Activated T-helper 9 cell treated with anti-CD3 and anti-CD28 coated beads, Interleukin-2, amount 50 U/mL, for 16 hours (primary cell): Measurements from ENCODE around the gene DCUN1D2.
"Not testable (repeated sequence)": the region's sequence is repeated elsewhere in the genome, so short reads cannot be mapped to it uniquely, and the experiment has no call there.

Experiments used
- DNase-seq: peaks from one replicate; pipeline ENCODE4 v3.0.0-alpha.2; 2020; ENCODE audit warnings: low read depth

DCUN1D2 gene

GRCh38 chr13:113489549-113490495 lies 689 bp downstream of the DCUN1D2 start:
- DNase-seq = peak; percentile 12

- no peak for DNase-seq
Measured at GRCh38 chr13:113489171-113489548, 1.4 kb downstream of the DCUN1D2 start.

GRCh38 chr13:113488283-113488682 lies 2.2 kb downstream of the DCUN1D2 start:
- no peak for DNase-seq

GRCh38 chr13:113486698-113487097 lies 3.8 kb downstream of the DCUN1D2 start:
- no peak for DNase-seq

- DNase-seq = no peak
Measured at GRCh38 chr13:113485545-113485944, 5.0 kb downstream of the DCUN1D2 start.

DNA sequence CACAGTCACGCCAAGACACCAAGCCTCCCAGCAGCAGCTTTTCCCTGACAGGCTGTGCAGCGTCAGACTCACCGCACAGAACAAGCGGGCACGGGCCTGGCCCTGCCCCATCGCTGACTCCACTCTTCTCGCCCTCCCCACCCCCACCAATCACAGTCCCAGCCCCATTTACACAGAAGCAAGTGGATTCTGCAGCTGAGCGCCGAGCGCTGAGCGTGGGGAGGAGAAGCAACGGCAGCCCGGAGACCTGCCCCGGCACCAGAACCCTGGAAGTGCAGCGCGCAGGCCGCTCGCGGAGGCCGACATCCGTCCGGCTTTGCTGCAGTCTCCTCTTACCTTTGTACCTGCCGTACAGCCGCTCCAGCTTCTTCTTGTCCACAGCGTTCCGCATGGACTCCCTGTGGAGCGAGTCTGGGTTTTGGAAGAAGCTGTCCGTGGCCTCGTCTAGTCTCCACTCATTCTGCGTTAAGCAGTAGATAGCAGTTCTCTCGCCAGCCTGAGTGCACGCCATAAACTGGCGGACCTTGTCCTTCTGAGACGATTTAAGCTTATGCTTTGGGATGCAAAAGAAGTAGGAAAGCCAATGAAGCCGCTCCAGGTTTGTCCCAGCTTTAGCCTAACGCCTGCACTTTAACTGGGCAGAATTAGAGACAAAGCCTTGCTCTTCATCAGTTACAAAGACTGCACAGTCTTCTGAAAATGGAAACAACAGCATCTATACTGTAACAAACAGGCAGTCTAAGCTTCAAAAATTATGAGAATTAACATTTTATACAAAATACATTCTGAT lies 6.8 kb downstream of the DCUN1D2 start:
- DNase-seq = no peak

- no peak for DNase-seq
Measured at GRCh38 chr13:113483081-113483480, 7.4 kb downstream of the DCUN1D2 start.

- DNase-seq = no peak
Measured at GRCh38 chr13:113479179-113479578, 11.3 kb downstream of the DCUN1D2 start.

- DNase-seq = no peak
Measured at GRCh38 chr13:113477724-113478123, 12.8 kb downstream of the DCUN1D2 start.

GRCh38 chr13:113476811-113477210 lies 13.7 kb downstream of the DCUN1D2 start:
- DNase-seq = no peak

GRCh38 chr13:113475911-113476310 lies 14.6 kb downstream of the DCUN1D2 start:
- no peak for DNase-seq

- no peak for DNase-seq
Measured at GRCh38 chr13:113475280-113475679, 15.2 kb downstream of the DCUN1D2 start.

GRCh38 chr13:113474179-113474578 lies 16.3 kb downstream of the DCUN1D2 start:
- no peak for DNase-seq

DNA sequence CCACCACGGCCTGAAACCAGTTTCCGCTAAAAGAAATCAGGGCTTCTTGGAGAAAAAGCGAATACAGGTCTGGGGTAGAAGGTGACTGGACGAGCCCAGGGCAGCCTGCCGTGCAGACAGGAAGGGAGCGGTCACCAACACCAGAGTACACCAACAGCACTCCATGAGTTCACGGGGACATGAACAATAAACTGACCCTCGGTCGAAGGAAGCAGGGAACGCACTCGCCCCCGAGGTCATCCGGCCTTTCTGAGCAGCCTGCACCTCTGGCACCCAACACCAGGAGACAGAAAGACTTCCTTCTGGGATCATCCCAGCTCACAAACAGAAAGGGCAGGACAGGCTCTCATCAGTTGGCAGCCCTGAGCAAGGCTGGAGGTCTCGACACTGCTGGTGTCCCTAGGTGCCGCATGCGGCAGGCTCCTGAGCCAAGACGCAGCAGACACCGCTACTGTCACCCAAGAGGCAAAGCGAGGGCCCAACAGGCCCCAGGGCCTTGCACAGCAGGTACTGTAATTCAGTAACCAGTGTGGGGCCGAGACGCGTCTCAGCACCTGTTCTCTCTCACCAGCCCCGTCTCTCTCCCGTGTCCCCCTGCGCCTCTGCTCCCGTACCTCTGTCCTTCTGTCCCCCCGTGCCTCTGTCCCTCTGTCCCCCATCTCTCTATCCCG lies 18.0 kb downstream of the DCUN1D2 start:
- no peak for DNase-seq

DNA sequence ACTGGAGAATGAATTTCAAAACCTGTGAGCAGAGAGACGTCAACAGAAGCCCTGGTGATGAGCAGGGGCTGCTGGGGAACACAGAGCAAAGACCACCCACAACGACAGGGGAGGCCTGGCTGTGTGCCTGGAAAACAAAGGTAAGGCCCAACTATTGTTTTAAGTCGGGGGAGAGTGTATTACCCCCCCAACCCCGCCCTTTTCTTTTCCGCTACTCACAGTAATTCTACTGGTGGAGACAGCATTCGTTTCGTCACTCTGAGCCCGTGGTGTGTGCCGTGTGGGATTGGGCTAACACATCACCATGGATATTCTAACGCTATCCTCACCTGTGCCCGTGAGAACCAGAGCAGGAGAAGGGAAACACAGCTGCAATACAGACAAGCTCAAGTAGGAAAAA lies 18.7 kb downstream of the DCUN1D2 start:
- no peak for DNase-seq

GRCh38 chr13:113470635-113471163 lies 19.8 kb downstream of the DCUN1D2 start:
- DNase-seq = not testable (repeated sequence)

DNA sequence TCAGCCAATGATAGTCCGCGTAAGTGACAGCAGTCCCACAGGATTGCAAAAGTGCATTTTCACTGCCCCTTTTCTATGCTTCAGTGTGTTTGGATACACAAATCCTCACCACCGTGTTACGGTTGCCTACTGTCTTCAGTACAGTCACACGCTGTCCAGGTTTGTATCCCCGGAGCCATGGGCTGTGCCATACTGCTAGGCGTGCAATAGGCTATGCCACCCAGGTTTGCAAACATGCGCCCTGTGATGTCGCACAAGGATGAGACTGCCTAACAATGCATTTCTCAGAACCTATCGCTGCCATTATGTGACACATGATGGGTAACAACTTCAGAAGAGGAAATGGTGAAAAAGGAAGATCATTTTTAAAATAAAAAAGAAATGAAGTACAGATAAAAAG lies 20.4 kb downstream of the DCUN1D2 start:
- no peak for DNase-seq

DNA sequence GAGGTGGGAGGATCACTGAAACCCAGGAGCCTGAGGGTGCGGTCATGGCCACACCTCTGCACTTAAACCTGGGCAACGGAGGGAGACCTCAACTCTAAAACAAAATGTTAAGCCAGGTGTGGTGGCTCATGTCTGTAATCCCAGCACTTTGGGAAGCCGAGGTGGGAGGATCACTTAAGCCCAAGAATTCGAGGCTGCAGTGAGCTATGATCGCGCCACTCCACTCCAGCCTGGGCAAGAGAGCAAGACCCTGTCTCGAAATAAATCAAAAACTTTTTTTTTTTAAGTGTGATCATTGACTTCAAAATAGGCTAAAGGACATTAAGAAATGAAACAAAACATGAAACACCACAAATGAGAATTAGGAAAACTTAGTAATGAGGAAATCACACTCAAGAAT lies 20.9 kb downstream of the DCUN1D2 start:
- no peak for DNase-seq

DNA sequence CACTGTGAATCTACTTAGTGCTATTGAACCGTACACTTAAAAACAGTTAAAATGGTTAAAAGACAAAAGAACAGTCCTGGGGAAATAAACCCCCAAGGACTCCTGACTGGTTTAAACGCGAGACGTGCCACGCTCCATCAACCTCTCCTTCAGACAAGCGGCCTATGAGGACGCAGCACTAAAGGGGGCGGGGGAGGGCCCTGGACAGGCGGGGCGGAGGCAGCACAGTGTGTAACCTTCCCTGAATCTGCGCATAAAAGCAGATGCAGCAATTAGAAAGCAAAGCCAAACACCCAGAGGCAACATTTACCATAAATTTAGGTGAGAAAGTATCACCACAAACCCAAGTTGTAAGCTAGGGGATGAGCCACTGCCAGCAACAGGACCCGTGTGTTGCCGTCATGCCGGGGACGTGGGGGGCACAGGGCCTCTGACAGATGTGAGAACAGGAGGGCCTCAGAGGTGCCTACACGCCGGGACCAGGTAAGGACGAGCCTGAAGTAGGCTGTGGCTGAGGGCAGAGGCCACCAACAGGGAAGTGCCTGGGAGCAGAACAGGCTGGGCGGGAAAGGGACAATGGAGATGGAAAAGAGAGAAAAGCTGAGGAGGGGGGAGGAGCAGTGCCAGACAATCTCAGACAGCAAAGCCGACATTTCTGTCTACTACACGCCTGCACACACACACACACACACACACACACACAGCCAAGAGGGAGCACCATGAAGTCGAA lies 21.9 kb downstream of the DCUN1D2 start:
- no peak for DNase-seq

GRCh38 chr13:113468029-113468428 lies 22.5 kb downstream of the DCUN1D2 start:
- no peak for DNase-seq

DNA sequence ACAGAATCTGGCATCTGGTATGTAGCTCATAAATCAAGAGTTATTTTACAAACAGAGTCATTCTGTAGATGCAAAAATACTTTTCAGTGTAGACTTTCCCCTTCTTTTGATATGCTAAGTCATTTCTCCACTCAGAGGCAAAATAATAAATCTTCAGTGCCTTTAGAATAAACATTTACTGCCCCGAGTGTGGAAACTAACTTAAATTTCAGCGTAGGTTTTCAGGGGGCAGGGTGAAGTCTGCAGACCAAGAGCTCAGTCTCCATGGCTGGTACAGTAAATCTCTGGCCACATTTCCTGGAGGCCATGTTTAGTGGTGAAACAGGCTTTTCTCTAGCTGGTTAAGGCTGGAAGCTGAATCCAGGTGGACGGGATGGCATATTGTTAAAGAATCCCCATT lies 24.1 kb downstream of the DCUN1D2 start:
- no peak for DNase-seq

DNA sequence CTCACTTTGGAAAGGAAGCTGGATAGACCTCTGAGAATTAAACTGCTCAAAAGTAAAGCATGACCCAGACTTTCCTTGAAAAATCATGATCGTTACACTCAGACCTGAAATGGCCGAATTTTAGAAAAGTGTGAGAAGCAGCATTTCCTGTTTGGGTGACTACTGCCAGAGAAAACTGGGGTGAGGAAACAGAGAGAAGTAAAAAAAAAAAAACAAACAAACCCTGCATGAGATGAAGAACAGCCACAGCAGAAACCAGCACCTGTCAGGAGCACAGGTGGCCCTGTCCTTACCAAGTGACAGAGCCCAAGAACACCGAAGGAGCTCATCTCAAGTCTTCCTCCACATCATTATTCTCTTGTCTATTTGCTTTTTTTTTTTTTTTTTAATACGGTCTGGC lies 25.2 kb downstream of the DCUN1D2 start:
- no peak for DNase-seq
